Measurements from ENCODE around the gene ACSM6. TPM values are rescaled to one million over a fixed set of nuclear protein-coding genes. Genes with fewer than 3 reads are reported as not detected.

Gene ACSM6
- total and polyA plus RNA-seq, 2 of the 8 experiments (the other 6 are each of a cell fraction or from before 2014, with no cell fraction given): 0.33 TPM; not detected in 1

- Histone ChIP-seq H3K27ac (ENCODE audit: low read depth, low read length) (no peak overlapping the region), H3K4me2 (ENCODE audit: insufficient read depth in 1 of 2, low read depth in 2 of 2, low read length in 2 of 2) (no peak overlapping the region), H3K56ac (replicated peaks; ENCODE audit: insufficient read length, low read depth, low read length) (no peak overlapping the region), H2AFZ (ENCODE audit: low read length) (no peak overlapping the region), H3K4ac (replicated peaks; ENCODE audit: insufficient read length, low read depth, low read length) (peak overlapping the region; percentile 34), H4K91ac (replicated peaks; ENCODE audit: insufficient read length, low read length) (no peak overlapping the region), H3K4me3 (ENCODE audit: extremely low read depth in 1 of 4, insufficient read depth in 2 of 4, low read depth in 3 of 4, low read length in 4 of 4) (no peak overlapping the region), H3K9ac (replicated peaks in 1 of 4; ENCODE audit: extremely low read depth in 1 of 4, low read depth in 3 of 4, low read length in 3 of 4) (no peak overlapping the region), H3K36me3 (ENCODE audit: control insufficient read depth in 2 of 4, insufficient read depth in 4 of 4, low read length in 3 of 4) (peaks cover 5 to 42% (median 18%) of the 10 kb centered on the region in 4 experiments), H3K14ac (ENCODE audit: insufficient read length) (no peak overlapping the region), H2BK5ac (ENCODE audit: low read depth, low read length) (0 out of 2 replicates have a peak overlapping the region, but pooled peaks have one; percentile 50), H4K5ac (ENCODE audit: insufficient read length, low read depth, low read length) (no peak overlapping the region), H2AK5ac (ENCODE audit: low read depth, low read length) (no peak overlapping the region), H4K8ac (ENCODE audit: extremely low read depth, insufficient read depth, low read length) (no peak overlapping the region), H3K23ac (ENCODE audit: insufficient read length) (no peak overlapping the region), H3K18ac (ENCODE audit: extremely low read depth, low read length) (no peak overlapping the region; the same call in 1 of the 2 replicates), H3K9me3 (ENCODE audit: insufficient read depth in 2 of 2, low read depth in 1 of 2, low read length in 1 of 2) (no peaks in the 10 kb centered on the region), H3K79me1 (ENCODE audit: low read depth, low read length) (peaks cover 4% of the 10 kb centered on the region; the same call in 1 of the 2 replicates), H3K23me2 (ENCODE audit: low read depth, low read length) (no peaks in the 10 kb centered on the region), H2BK20ac (ENCODE audit: low read length) (0 out of 2 replicates have a peak overlapping the region, but pooled peaks have one; percentile 17), H2BK12ac (ENCODE audit: low read depth, low read length) (no peak overlapping the region), H3K79me2 (ENCODE audit: control insufficient read depth in 1 of 2, insufficient read depth in 2 of 2, low read length in 2 of 2) (peaks cover 0 to 12% of the 10 kb centered on the region in 2 experiments; a peak in 1 of 4 replicates), H4K20me1 (replicated peaks in 1 of 2; ENCODE audit: control insufficient read depth in 1 of 2, insufficient read depth in 2 of 2, low read length in 2 of 2) (no peaks in the 10 kb centered on the region), H2BK15ac (ENCODE audit: low read length) (peak overlapping the region; percentile 48; the same call in 1 of the 2 replicates), H3K4me1 (replicated peaks in 1 of 4; ENCODE audit: control insufficient read depth in 3 of 4, insufficient read depth in 4 of 4, low read length in 3 of 4) (peaks cover 0 to 11% (median 2%) of the 10 kb centered on the region in 4 experiments; a peak in 4 of 7 replicates), H2BK120ac (replicated peaks; ENCODE audit: low read depth, low read length) (no peak overlapping the region), H3K27me3 (replicated peaks in 1 of 4; ENCODE audit: control insufficient read depth in 3 of 4, extremely low read depth in 1 of 4, insufficient read depth in 3 of 4, low read length in 3 of 4) (no peaks in the 10 kb centered on the region)
- DNase-seq (ENCODE audit: low read depth in 1 of 2, low spot score in 2 of 2) (peak in 1 of 2 experiments; percentile 90), FAIRE-seq (peak; percentile 89)
- POLR2A ChIA-PET (ENCODE audit: partially characterized antibody): interaction anchor here (0.6 to 6.6 kb wide), 5 partner anchors 10 to 117 kb away, joined by 3 to 57 read pairs (median 3); no protein-coding TSS in a partner anchor
- TF ChIP-seq CHD1 (IDR thresholded peaks at IDR 0.05; ENCODE audit: low read depth, low read length) (no peak), CTCF (IDR thresholded peaks at IDR 0.05; ENCODE audit: control extremely low read depth in 1 of 3, insufficient read depth in 1 of 3, low read depth in 1 of 3, low read length in 3 of 3) (peak; percentile 61 to 89 (median 82)), ASH2L (IDR thresholded peaks at IDR 0.05; ENCODE audit: low read length) (no peak), JUND (IDR thresholded peaks at IDR 0.05; ENCODE audit: low read length) (0 out of 2 replicates have a peak, but pooled peaks have one; percentile 8), EGR1 (IDR thresholded peaks at IDR 0.05; ENCODE audit: borderline replicate concordance, low read depth, low read length) (no peak), RAD21 (IDR thresholded peaks at IDR 0.05 in 1 of 2, conservative IDR thresholded peaks at IDR 0.05 in 1 of 2; ENCODE audit: low read depth in 2 of 2, low read length in 2 of 2) (peak; percentile 85 to 89), CREB1 (IDR thresholded peaks at IDR 0.05) (no peak), TBP (IDR thresholded peaks at IDR 0.05; ENCODE audit: low read depth, low read length) (peak; percentile 19; the same call in 1 of the 2 replicates), POLR2A (IDR thresholded peaks at IDR 0.05; ENCODE audit: control extremely low read depth in 1 of 2, low read depth in 2 of 2, low read length in 2 of 2) (no peak), CHD2 (IDR thresholded peaks at IDR 0.05; ENCODE audit: low read length) (no peak)
- CTCF ChIA-PET (ENCODE audit: partially characterized antibody): interaction anchor here (0.8 to 16.4 kb wide), 43 partner anchors 11 to 615 kb away, joined by 3 to 363 read pairs (median 5); partner anchors contain the start of gene PDLIM1
- 43% methylated on average over 1 of the region's 1 CpG; no CpG with 5 or more reads in 1 of the 2 experiments for WGBS, 2 experiments (ENCODE audit: extremely low coverage in 1 of 2, insufficient coverage in 1 of 2, insufficient read length in 1 of 2, insufficient replicate concordance in 2 of 2, low coverage in 1 of 2, low lambda C conversion rate in 2 of 2, missing lambda C conversion rate in 1 of 2)
Measured at GRCh38 chr10:95246582-95247051, 52.6 kb downstream of the ACSM6 start.

All from H1 (cell line).